GM12892 (cell line): Measurements from ENCODE around the gene HACE1.
A peak's percentile ranks its signal among the peaks of the same experiment; 100 is the strongest.
"Not testable (repeated sequence)": the region's sequence is repeated elsewhere in the genome, so short reads cannot be mapped to it uniquely, and the experiment has no call there.

Experiments used
- DNase-seq: peaks from one replicate; pipeline ENCODE4 v3.0.0; 2011; ENCODE audit not compliant: insufficient read length
- FAIRE-seq: peaks from 2 replicates; lab custom pipeline; 2011; peaks lifted over from hg19 to GRCh38; lab: Jason Lieb, UNC
- POLR2A ChIP-seq: IDR thresholded peaks from 2 replicates; pipeline ENCODE4 v1.6.1; 2011; ENCODE audit warnings: low read depth, low read length, control low read depth
- POLR2AphosphoS5 ChIP-seq: IDR thresholded peaks from 2 replicates; pipeline ENCODE4 v1.6.1; 2011; ENCODE audit warnings: low read depth, low read length, control low read depth
- TAF1 ChIP-seq: IDR thresholded peaks from 2 replicates; pipeline ENCODE4 v1.6.1; 2011; ENCODE audit warnings: low read depth, mild to moderate bottlenecking, control low read depth, low read length, borderline replicate concordance

HACE1 gene

DNA sequence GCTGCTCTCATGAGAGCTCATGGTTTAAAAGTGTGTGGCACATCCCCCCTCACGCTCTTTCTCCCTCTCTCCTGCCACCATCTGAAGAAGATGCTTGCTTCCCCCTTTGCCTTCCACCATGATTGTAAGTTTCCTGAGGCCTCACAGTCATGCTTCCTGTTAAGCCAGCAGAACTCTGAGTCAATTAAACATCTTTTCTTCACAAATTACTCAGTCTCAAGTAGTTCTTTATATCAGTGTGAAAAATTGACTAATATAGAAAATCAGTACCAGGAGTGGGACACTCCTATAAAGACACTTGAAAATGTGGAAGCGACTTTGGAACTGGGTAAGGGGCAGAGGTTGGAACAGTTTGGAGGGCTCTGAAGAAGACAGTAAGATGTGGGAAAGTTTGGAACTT, 45.0 kb downstream of the HACE1 start:
- FAIRE-seq (no peak), DNase-seq (no peak)
- TF ChIP-seq POLR2A = no peak
- TF ChIP-seq TAF1 = no peak
- no peak for TF ChIP-seq POLR2AphosphoS5

DNA sequence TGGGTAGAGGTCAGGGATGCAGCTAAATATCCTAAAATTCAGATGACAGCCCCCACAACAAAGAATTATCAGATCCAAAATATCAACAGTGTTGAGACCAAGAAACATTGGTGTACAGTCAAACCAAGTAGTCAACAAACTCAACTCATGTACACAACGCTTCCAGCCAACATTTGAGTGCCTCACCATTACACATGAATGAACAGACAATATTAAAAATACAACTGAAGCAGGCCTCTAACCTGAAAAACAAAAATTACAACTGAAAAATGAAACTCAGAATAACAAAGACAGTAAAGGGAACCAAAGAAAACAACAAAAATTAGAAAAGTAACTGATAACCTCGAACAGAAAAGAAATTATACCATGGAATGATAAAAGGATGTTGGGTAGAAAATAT, 46.2 kb downstream of the HACE1 start:
- DNase-seq = no peak
- no peak for FAIRE-seq
- no peak for TF ChIP-seq POLR2A
- TF ChIP-seq TAF1 = no peak
- TF ChIP-seq POLR2AphosphoS5 = no peak

DNA sequence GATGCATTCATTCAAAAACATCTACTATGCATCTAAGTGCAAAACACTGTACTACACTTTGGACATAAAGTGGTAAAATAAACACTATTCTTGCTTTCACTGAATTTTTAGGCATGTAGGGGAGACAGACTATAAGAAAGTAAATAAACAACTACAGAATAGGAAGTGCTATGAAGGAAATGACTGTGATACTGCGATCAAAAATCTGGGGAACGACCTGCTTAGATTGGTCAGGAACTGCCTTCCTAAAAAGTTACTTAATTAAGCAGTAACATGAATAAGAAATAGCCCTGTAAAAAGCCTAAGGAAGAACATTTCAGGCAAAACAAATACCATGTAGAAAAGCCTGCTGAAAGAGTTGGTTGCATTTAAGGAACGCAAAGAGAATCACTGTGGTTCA, 50.6 kb downstream of the HACE1 start:
- DNase-seq (no peak), FAIRE-seq (no peak)
- TF ChIP-seq TAF1 (no peak), POLR2AphosphoS5 (no peak), POLR2A (no peak)

DNA sequence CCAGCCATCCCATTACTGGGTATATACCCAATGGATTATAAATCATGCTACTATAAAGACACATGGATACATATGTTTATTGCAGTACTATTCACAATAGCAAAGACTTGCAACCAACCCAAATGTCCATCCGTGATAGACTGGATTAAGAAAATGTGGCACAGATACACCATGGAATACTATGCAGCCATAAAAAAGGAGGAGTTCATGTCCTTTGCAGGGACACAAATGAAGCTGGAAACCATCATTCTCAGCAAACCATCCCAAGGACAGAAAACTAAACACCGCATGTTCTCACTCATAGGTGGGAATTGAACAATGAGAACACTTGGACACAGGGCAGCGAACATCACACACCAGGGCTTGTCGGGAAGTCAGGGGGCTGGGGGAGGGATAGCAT, 54.4 kb downstream of the HACE1 start:
- not testable (repeated sequence) for FAIRE-seq, DNase-seq

DNA sequence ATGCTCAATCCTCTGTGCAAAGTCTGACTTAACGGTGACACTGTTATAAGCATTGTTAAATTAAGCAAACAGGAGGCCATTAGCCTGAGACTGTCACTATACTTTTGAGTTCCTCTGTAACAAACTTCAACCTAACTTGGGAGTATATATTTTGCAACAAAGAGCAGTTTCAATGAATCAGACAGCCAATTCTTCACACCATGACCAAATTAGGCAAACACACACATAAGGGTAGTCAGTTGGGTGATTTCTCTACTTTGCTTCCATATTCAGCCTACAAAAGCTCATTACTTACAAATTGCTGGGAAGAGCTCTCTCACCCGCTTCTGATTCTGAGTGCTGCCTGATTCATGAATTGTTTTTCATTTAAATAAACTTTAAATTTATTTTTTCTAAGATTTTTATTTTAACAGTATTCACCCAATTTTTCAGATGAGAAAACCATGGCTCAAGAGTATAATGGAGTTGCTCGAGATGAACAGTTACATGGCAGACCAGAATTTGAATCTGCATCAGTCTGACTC, 60.5 kb downstream of the HACE1 start:
- TF ChIP-seq POLR2A = no peak
- TF ChIP-seq TAF1 = no peak
- TF ChIP-seq POLR2AphosphoS5 = no peak
- no peak for FAIRE-seq
- no peak for DNase-seq

DNA sequence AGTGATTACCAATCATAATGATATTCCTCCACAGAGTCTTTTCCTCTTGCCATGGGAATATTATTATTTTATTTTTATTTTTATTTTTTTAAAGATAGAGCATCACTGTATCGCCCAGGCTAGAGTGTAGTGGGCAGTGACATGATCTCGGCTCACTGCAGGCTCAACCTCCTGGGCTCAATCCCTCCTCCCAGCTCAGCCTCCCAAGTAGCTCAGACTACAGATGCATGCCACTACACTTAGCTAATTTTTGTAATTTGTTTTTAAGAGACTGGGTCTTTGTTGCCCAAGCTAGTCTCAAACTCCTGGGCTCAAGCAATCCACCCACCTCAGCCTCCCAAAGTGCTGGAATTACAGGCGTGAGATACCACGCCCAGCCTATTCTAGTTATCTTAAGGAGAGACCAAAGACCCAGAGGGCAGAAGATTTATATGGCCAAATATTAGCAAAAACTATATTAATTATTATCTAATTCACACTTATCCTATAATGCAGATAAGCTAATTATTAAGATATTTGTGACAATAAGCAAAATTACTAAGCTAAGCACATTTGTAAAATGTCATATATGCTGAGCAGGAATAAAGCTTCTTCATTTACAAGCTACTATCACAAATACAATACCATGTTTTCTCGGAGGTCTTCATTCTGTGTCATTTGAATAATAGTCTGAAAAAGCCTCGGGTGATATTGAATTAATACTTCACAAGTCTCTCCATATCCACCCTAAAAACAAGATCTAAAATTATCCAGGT, 63.5 kb downstream of the HACE1 start:
- DNase-seq = no peak
- no peak for FAIRE-seq
- no peak for TF ChIP-seq TAF1
- TF ChIP-seq POLR2AphosphoS5 = no peak
- TF ChIP-seq POLR2A = no peak

DNA sequence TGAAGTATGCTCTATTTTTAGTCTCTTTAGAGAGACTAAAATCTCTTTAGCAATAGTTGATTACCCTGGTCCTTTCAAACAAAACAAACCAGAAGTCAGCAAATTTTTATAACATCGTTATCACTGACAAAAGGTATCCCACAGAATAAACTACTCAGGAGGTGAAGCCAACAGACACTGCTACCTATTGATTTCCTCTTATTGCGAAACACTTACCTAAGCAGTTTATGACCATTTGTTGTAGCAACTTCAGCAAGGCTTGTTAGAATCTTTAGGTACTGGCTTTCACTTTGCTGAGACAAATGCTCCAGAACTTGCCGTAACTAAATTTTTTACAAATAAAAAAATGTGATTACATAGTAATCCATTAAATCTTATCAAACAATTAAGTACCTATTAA, 64.4 kb downstream of the HACE1 start:
- no peak for TF ChIP-seq POLR2A
- TF ChIP-seq POLR2AphosphoS5 = no peak
- no peak for TF ChIP-seq TAF1
- DNase-seq (no peak), FAIRE-seq (no peak)

DNA sequence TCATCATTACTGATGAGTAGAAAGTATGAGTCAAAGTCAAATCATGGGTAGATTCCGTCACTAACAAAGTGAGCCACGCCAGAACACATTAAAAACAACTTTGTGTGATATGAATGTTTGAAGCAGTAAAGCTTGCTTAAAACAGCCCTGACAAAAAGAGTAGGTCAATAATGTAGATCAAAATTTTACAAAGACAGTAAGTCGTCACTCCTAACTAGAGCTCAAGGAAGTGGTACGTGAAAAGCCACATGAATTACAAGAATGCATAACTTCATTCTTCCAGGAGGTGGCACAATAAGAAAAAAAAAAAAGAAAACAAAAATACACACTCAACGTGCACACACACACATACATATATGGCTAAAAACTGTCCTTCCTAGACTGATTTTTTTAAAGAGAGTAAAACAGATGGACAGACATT, 69.9 kb downstream of the HACE1 start:
- DNase-seq (no peak), FAIRE-seq (peak; percentile 69)
- TF ChIP-seq POLR2AphosphoS5 (no peak), TAF1 (no peak), POLR2A (no peak)

DNA sequence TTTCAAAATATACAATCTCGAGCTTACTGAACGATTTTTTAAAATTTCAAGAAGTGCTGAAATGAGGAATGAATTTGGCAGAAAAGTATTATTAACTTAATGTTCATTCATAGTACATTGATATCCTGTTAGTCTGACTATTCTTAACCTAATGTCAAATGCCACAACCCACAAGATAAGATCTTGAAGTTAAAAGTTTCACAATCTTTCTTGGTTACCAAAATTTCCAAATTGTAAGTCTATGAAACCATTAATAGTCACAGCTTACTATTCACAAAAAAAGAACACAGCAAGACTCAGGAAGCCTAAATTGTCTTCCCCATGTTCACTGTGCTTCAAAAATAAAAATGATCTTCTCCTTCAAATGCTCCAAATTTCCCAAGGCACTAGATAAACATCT, 71.3 kb downstream of the HACE1 start:
- no peak for FAIRE-seq
- DNase-seq = no peak
- TF ChIP-seq POLR2AphosphoS5 (no peak), POLR2A (no peak), TAF1 (no peak)

DNA sequence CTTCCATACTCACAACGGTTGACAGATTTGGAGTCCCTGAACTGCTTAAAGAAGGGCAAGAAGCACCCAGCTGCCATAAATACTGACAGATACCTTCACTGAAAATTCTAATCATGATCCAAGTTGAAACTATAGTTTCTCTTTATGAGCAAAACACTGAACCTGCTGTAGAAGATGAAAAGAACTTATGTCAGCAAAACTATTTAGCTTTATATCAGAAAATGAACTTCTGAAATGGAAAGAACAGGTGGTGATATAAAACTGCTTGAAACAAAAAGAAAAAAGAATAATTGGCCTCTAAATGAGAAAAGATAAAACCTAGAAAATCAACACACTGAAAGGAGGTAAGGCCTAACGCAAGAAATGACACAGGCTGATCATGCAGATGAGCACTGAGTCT, 72.4 kb downstream of the HACE1 start:
- DNase-seq (no peak), FAIRE-seq (no peak)
- TF ChIP-seq POLR2A = no peak
- no peak for TF ChIP-seq POLR2AphosphoS5
- no peak for TF ChIP-seq TAF1

DNA sequence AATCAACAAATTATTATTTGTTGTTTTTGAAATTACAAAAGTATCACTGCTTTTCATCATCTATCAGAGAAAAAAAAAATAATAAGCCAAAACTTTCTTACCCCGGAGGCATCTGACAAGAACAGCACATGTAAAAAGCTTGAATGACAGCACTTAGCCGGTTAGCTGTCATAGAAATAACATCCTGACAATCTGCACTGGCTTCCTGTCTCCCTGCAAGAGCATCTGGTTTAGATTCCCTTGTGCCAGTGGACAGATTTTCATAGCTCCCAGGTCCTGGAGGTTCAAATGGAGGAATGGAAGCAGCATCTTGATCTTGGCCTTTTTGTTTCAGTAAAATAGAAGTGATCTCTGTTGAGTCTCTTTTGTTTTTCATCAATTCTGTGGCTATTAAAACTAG, 74.8 kb downstream of the HACE1 start:
- TF ChIP-seq POLR2A = no peak
- no peak for TF ChIP-seq POLR2AphosphoS5
- no peak for TF ChIP-seq TAF1
- no peak for DNase-seq
- no peak for FAIRE-seq

DNA sequence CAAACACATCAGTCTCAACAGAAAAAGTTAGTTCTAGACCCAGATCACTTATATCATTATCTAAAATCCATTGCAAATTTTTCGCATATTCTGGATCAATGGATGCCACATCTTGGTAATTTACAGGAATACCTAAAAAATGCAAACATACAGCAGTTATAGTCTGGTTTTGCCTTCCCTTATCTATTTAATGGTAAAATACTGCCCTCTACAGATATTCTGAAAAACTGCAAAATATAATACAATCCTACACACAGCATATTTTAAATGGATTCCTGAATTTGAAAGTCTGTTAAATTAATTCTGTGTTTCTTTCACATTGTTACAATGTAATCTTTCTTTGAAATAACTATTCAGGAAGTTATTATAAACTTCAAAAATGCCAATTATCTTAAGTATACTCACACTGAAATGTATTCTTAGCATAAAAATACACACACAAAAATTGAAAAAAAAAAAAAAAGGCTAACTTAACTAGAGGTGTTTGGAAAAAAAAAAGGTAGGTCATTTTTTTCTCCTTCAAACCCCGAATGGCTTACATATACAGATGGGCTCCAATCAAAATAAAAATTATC, 88.4 kb downstream of the HACE1 start:
- TF ChIP-seq POLR2AphosphoS5 (no peak), TAF1 (no peak), POLR2A (no peak)
- DNase-seq (no peak), FAIRE-seq (no peak)

DNA sequence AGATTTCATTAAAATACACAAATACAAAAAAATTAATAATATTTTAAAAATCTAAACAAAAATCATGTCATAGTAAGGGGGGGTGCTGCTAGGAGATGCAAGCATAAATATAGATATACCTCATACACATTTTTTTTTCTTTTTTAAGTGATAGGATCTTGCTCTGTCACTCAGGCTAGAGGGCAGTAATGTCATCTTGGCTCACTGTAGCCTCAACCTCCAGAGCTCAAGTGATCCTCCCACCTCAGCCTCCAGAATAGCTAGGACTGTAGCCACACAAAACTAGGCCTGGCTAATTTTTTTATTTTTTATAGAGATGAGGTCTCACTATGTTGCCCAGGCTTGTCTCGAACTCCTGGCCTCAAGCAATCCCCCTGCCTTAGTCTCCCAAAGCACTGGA, 90.8 kb downstream of the HACE1 start:
- no peak for TF ChIP-seq POLR2A
- no peak for TF ChIP-seq POLR2AphosphoS5
- no peak for TF ChIP-seq TAF1
- DNase-seq = no peak
- FAIRE-seq = no peak
